Lung microvascular endothelial cell (primary cell): ENCODE results near the gene THRA. TPM values are rescaled to one million over a fixed set of nuclear protein-coding genes. Genes with fewer than 3 reads are reported as not detected.

Experiments used
- DNase-seq, 2 donors: peaks; one replicate each; pipeline versions ENCODE4 v3.0.0 to v3.0.0-alpha.2; 2010; ENCODE audit warnings: low read depth in 2 of 2
- total RNA-seq: library from RNA; depleted of rRNA; stranded (reverse); fragments of >200 nt; gene quantifications from 2 replicates; pipeline ENCODE4 v1.2.1, GENCODE V29; 2014

Gene THRA
- total RNA-seq, 1 donor from 2014 or later = 21.4 TPM

- DNase-seq = peak; percentile 89 to 93
Observed at GRCh38 chr17:40026816-40027613, 35.8 kb upstream of the THRA start.

- DNase-seq = no peak
Observed at GRCh38 chr17:40027614-40028012, 35.2 kb upstream of the THRA start.

- no peak for DNase-seq
Observed at GRCh38 chr17:40028595-40028994, 34.2 kb upstream of the THRA start.

DNA sequence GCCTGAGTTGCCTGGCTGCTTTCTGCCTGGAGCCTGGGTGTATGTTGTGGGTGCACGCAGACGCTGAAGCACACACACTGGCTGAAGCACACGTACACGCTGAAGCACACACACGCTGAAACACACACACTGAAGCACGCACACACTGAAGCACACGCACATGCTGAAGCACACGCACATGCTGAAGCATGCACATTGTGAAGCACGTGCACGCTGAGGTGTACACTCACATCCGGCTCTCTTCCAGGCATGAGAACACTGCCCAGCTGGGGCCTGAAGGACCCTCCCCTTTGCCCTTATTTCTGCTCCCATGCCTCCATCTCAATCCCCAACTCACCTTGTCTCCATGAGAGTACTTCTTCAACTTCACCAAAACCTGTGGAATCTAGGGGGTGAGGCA lies 31.1 kb upstream of the THRA start:
- no peak for DNase-seq

DNA sequence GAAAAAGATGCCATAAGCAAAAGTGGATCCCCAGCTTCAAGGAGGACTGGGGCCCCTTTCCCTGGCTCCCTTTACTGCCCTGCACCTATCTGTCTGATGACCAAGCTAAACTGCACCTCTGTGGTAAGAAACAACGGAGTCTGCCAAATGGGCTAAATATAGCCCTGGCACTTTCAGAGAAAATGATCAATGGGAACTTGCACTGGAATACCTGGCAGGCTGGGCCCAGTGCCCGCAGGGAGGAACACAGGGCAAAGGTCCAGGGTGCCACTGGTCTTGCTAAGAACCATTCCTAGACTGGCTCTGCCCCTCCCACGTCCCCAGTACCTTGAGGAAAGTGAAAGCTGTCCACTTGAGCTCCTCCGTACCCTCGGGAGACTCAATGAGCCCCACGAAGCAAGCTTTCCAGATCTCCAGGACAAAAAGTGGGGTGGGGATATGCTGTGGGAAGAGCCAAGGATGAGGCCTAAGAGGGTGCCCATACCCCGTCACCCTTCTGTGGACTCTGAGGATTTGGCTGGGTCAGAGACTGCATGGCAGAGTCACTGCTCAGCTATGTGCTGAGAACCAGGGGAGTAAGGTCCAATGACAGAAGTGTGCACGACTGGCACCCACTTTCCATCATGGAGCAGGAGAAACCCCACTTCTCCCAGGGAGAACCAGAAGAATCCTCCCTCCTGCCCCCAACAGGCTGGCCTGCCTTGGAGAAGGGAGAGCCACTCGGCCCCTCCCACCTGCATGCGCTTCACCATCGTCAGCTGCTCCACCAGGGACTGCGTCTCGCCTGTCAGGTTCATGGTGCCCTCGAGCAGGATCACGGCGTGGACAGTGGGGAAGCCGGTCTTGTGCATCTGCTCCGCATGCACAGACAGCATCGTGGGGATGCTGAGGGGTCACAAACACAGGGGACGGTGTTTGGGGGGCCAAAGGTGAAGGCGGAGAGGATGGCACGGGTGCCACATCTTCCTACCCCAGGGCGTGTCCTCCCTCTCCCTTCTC lies 30.1 kb upstream of the THRA start:
- DNase-seq = no peak

GRCh38 chr17:40033339-40033738 lies 29.4 kb upstream of the THRA start:
- no peak for DNase-seq

GRCh38 chr17:40034426-40035161 lies 28.2 kb upstream of the THRA start:
- no peak for DNase-seq

- DNase-seq = peak; percentile 46 to 67
Observed at GRCh38 chr17:40035162-40035559, 27.6 kb upstream of the THRA start.

- DNase-seq = peak; percentile 90 to 96
Observed at GRCh38 chr17:40038882-40039513, 23.8 kb upstream of the THRA start.

DNA sequence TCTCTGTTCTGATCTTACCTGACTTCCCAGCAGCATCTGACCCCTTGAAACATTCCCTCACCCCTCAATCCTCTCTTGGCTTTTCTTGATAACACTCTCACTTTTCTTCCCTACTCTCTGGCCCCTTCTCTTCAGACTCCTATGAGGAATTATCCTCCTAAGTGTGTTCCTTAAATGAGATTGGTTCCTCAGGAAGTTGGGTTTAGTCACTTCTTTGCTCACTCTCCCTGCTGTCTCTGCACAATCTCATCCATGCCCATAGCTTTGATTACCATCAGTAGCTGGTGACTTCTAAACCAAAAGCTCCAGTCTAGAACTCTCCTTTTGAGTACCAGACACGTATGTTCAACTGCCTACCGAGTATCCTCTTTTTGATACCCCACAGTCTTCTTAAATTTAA lies 21.6 kb upstream of the THRA start:
- DNase-seq = no peak

DNA sequence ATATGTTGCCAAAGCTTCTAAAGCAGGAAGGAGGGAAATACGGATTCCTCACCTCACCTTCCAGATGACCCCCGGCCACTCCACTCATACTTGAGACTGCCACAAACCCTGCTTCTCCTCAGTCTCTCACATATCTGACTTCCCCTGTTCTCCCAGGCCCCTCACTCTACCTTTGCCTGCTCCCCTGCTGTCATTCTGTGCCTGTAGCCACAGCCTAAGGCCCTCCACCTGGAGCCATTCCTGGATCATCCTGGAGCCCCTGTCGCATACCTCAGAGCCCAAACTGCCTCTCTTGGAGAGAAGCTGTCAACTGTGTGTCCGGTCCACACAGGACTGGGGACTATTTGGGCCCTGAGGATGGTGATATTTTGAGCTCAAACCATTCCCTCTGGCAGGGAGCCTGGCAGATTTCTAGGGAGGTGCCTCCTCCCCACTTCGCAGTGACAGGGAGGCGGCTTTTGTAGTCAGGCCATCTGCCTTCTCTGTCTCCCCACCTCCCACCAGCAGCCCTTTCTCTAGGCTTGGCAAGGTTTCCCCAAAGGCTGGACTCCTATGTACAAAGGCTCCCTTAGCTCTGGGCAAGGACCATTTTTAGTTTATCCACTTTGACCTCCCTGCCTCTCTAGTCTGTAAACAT lies 6.3 kb upstream of the THRA start:
- DNase-seq = no peak

DNA sequence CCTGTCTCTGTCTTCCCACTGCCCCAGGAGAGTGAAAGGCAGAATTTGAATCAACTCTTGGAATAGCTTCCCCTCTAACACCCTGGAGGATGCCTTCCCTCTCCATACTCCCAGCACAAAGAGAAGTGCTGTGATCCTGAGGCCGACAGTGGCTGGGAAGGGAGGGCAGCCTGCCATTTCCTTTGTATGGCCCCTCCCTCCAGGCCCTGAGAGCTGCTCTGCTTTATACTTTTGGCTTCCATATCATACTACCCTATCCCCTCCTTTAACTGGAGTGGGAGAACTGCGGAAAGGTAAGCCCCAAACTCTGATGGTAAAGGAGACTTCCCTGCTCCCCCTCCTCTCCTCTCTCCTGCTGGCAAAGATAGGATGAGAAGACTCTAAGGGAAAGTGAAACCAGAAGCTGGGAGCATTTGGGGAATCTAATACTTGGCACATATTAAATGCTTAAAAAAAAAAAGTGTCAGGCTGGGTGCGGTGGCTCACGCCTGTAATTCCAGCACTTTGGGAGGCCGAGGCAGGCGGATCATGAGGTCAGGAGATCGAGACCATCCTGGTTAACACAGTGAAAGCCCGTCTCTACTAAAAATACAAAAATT lies 4.5 kb upstream of the THRA start:
- DNase-seq = peak; percentile 65 to 74

DNA sequence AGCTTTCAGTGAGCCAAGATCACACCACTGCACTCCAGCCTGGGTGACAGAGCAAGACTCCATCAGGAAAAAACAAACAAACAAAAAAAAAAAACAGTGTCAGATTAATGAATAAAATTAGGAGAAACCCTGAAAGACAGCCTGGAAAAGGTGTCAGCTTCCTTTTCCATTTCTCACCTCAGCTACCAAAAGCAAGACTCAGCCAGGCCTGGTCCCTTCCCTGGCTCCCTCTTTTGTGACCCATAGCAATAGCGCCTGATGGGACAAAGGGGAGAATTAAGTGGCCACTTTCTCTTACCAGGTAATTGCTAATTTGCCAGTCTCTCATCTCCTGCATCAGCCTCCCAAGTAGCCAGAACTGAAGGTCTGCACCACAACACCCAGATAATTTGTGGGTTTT lies 3.9 kb upstream of the THRA start:
- no peak for DNase-seq

- no peak for DNase-seq
Observed at GRCh38 chr17:40059729-40060475, 2.9 kb upstream of the THRA start.

DNA sequence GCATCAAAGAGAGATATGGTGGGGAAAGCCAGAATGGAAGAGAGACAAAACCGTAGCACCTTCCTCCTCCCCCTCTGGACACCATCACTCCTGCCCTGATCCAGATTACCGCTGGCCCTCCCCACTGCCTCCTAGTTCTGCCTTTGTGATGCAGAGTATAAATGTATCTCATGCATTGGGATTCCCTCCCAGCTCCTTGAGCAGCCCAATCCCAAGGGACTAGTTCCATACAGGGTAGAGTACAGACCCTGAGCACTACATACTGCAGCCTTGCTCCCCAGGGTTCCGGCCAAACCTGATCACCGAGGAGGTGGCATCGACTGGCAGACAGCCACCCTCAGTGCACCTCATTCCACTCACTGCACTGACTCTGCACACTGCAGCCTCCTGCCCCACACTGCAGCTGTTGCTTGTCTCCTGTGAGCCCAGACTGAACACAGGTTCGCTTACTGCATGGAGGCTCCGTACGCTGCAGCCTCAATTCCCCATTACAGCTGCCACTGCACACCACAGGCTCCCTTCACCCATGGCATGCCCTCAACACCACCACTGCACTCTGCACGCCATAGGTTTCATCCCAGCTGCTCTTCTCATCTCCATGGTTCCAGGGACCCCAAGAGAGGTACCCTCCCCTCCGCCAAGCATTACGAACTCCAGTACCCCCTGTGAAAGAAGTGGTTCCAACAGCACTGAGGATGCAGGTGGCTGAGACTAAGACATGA lies 1.7 kb upstream of the THRA start:
- no peak for DNase-seq

GRCh38 chr17:40061609-40062038 lies 1.1 kb upstream of the THRA start:
- no peak for DNase-seq

GRCh38 chr17:40063187-40063771 lies 514 bp downstream of the THRA start:
- peak; percentile 35 to 37 for DNase-seq

GRCh38 chr17:40063901-40064531 lies 1.3 kb downstream of the THRA start:
- no peak for DNase-seq
